PC-9 (cell line): ENCODE data around the gene KLK4.

Experiments used
- CTCF ChIP-seq: fragments of 200-600 bp; sonication (generic); conservative IDR thresholded peaks from 2 replicates; pipeline ENCODE4 v1.6.1; 2017; ENCODE audit warnings: mixed run types, antibody characterized with exemption, mild to moderate bottlenecking, moderate library complexity
- EZH2 ChIP-seq: fragments of 200-600 bp; sonication (generic); IDR thresholded peaks from 2 replicates; pipeline ENCODE4 v1.8.0; 2017; ENCODE audit warnings: antibody characterized with exemption, low read depth

- no peak for TF ChIP-seq CTCF
- TF ChIP-seq EZH2: no peak
These were observed 11.6 kb downstream of the KLK4 start for GRCh38 chr19:50899569-50899968.
